ENCODE results near the gene EPB41. TPM values are rescaled to one million over a fixed set of nuclear protein-coding genes. Genes with fewer than 3 reads are reported as not detected.

The EPB41 gene
- total RNA-seq, 1 donor from 2014 or later = 82.9 TPM

- Mint-ChIP-seq H3K4me1 (ENCODE audit: unreplicated experiment) (peaks cover 4% of the 10 kb centered on the region), H3K9me3 (no peaks in the 10 kb centered on the region), H3K27ac (no peak overlapping the region), H3K27me3 (no peaks in the 10 kb centered on the region), H3K4me3 (no peak overlapping the region), H3K36me3 (peaks cover 5% of the 10 kb centered on the region)
- DNase-seq (ENCODE audit: extremely low spot score, unreplicated experiment) = no peak
- no peak for TF ChIP-seq CTCF (conservative IDR thresholded peaks at IDR 0.05)
These were observed 138.6 kb downstream of the EPB41 start for GRCh38 chr1:29052941-29053340.

GRCh38 chr1:29055160-29055559, 140.8 kb downstream of the EPB41 start:
- Mint-ChIP-seq H3K9me3 (no peaks in the 10 kb centered on the region), H3K4me3 (no peak overlapping the region), H3K36me3 (peaks cover 3% of the 10 kb centered on the region), H3K27ac (no peak overlapping the region), H3K27me3 (no peaks in the 10 kb centered on the region), H3K4me1 (ENCODE audit: unreplicated experiment) (peaks cover 4% of the 10 kb centered on the region)
- no peak for TF ChIP-seq CTCF (conservative IDR thresholded peaks at IDR 0.05)
- no peak for DNase-seq (ENCODE audit: extremely low spot score, unreplicated experiment)

- Mint-ChIP-seq H3K4me3 (no peak overlapping the region), H3K27ac (no peak overlapping the region), H3K9me3 (no peaks in the 10 kb centered on the region), H3K4me1 (ENCODE audit: unreplicated experiment) (peaks cover 4% of the 10 kb centered on the region), H3K36me3 (no peaks in the 10 kb centered on the region), H3K27me3 (no peaks in the 10 kb centered on the region)
- DNase-seq (ENCODE audit: extremely low spot score, unreplicated experiment) = no peak
- no peak for TF ChIP-seq CTCF (conservative IDR thresholded peaks at IDR 0.05)
These were observed 141.9 kb downstream of the EPB41 start for GRCh38 chr1:29056256-29056655.

GRCh38 chr1:29057700-29058099, 143.3 kb downstream of the EPB41 start:
- Mint-ChIP-seq H3K27me3 (no peaks in the 10 kb centered on the region), H3K36me3 (no peaks in the 10 kb centered on the region), H3K4me1 (ENCODE audit: unreplicated experiment) (peaks cover 2% of the 10 kb centered on the region), H3K9me3 (no peaks in the 10 kb centered on the region), H3K27ac (no peak overlapping the region), H3K4me3 (no peak overlapping the region)
- DNase-seq (ENCODE audit: extremely low spot score, unreplicated experiment) = no peak
- TF ChIP-seq CTCF (conservative IDR thresholded peaks at IDR 0.05) = no peak

- Mint-ChIP-seq H3K27ac (no peak overlapping the region), H3K4me1 (ENCODE audit: unreplicated experiment) (peaks cover 3% of the 10 kb centered on the region), H3K27me3 (no peaks in the 10 kb centered on the region), H3K4me3 (no peak overlapping the region), H3K36me3 (peaks cover 4% of the 10 kb centered on the region), H3K9me3 (no peaks in the 10 kb centered on the region)
- no peak for DNase-seq (ENCODE audit: extremely low spot score, unreplicated experiment)
- TF ChIP-seq CTCF (conservative IDR thresholded peaks at IDR 0.05) = no peak
These were observed 148.0 kb downstream of the EPB41 start for GRCh38 chr1:29062157-29062942.
